Body of pancreas (tissue), 4 donors: ENCODE data around the gene TUBB8. TPM values are rescaled to one million over a fixed set of nuclear protein-coding genes. Genes with fewer than 3 reads are reported as not detected.

Experiments
- ATAC-seq: fragments of 150-250 bp; one replicate; pipeline ENCODE4 v1.9.1; 2016
- DNase-seq, 4 donors: peaks; one replicate each; pipeline ENCODE4 v3.0.0-alpha.2; 2019
- H3K27ac ChIP-seq, 4 donors: fragments of 200-600 bp; sonication (generic); 1 replicate in 3 of 4; 2 replicates in 1 of 4; pipeline versions ENCODE4 v1.5.1 to v1.6.1; 2016 to 2019; ENCODE audit warnings: mild to moderate bottlenecking in 1 of 4, mixed read lengths in 1 of 4, moderate library complexity in 1 of 4
- H3K27me3 ChIP-seq, 2 donors: fragments of 200-600 bp; sonication (generic); one replicate each; pipeline ENCODE4 v1.6.0; 2016; ENCODE audit warnings: mild to moderate bottlenecking in 1 of 2
- H3K36me3 ChIP-seq, 2 donors: fragments of 200-600 bp; sonication (generic); replicated peaks in 1 of 2; 2 replicates each; pipeline ENCODE4 v1.5.1; 2016; ENCODE audit warnings: low read depth in 2 of 2; ENCODE audit not compliant: insufficient read depth in 1 of 2
- H3K4me1 ChIP-seq: fragments of 200-600 bp; sonication (generic); one replicate; pipeline ENCODE4 v1.6.0; 2016
- H3K4me3 ChIP-seq, 2 donors: fragments of 200-600 bp; sonication (generic); 1 replicate in 1 of 2; 2 replicates in 1 of 2; pipeline ENCODE4 v1.5.1; 2016 to 2019
- H3K9me3 ChIP-seq, 3 donors: fragments of 200-600 bp; sonication (generic); 1 replicate in 2 of 3; 2 replicates in 1 of 3; pipeline ENCODE4 v1.5.1; 2016
- CTCF ChIP-seq, 7 experiments: fragments of 450-650 bp in 4 of 7; fragments of 200-600 bp in 3 of 7; sonication (generic) in 3 of 7; IDR thresholded peaks; one replicate each; pipeline ENCODE4 v1.5.1; 2016 to 2019; ENCODE audit warnings: antibody characterized with exemption in 7 of 7
- POLR2A ChIP-seq, 3 donors: fragments of 450-650 bp; IDR thresholded peaks; one replicate each; pipeline ENCODE4 v1.6.1; 2016; ENCODE audit warnings: antibody characterized with exemption in 3 of 3, mild to moderate bottlenecking in 2 of 3
- WGBS, 2 donors: methylation state at CpG; one replicate each; pipeline ENCODE4 v1.1.5; 2017; 5-methylcytosine and 5-hydroxymethylcytosine counted together
- intact Hi-C: fragments of 100-400 bp; cut with DNase I; formaldehyde crosslinking; loops from one replicate; pipeline ENCODE4 v1.15.1; 2023
- total RNA-seq, 2 donors: library from RNA; depleted of rRNA; stranded (reverse); fragments of >200 nt; gene quantifications; one replicate each; pipeline ENCODE4 v1.1.0, GENCODE V29; 2016

TUBB8 gene
- total RNA-seq, 2 donors from 2014 or later = 14.2 TPM; not detected in 1

DNA sequence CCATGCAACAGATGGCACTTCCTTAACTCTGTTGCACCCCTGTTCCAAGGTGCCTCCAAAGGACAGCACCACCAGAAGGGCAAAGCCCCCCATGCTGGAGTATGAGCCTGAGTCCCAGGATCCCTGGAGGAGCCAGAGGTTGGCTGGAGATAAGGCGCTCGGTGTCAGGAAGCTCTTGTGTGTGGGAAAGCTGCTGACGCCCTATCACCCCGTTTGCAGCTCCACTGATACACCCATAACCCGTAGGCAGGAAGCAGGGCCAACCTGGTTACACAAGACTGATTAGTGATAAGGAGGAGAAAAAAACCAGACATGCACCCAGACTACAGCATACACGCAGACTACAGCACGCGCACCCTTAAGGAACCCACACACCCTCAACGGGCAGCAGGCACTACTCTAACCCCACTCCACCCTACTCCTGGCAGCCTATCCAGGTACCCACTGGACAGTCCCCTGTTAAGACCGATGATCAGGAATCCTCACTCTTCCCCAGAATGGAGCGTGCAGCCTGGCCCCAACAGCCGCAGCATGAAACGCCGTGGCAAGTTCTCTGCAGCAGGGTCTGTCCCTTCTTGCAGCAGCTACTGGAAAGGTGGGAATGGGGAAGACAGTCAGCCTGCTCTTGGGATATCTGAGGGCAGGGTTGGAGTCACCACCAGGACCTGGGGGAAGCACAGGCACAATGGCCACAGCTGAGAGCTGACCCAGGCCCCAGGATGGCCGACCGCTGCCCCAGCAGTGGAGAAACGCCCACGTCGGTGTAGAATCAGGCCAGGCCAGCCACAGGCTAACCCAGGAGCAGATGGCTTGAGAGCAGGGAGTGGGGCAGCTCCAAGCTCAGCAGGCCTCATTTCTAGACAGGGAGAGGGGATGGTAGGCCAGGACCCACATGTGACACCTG lies 38.3 kb upstream of the TUBB8 start:
- H3K4me1 ChIP-seq = peaks cover 36% of the 10 kb centered on the region
- peak; percentile 35 to 73 (median 58) for DNase-seq
- no peak overlapping the region for H3K27ac ChIP-seq
- peak; percentile 72 for ATAC-seq
- no peaks in the 10 kb centered on the region for H3K27me3 ChIP-seq
- intact Hi-C loops = no loop called here
- TF ChIP-seq POLR2A (IDR thresholded peaks at IDR 0.05) (no peak), CTCF (IDR thresholded peaks at IDR 0.05) (no peak)
- H3K9me3 ChIP-seq = no peaks in the 10 kb centered on the region
- no peak overlapping the region for H3K4me3 ChIP-seq
- no peaks in the 10 kb centered on the region for H3K36me3 ChIP-seq
- 34 to 43% methylated on average over 11 to 16 of the region's 19 CpGs for WGBS, 2 donors

- WGBS, 2 donors = 87 to 95% methylated on average over 3 to 10 of the region's 10 CpGs
- intact Hi-C loops = no loop called here
- Histone ChIP-seq H3K9me3 (no peaks in the 10 kb centered on the region), H3K4me3 (no peak overlapping the region), H3K4me1 (peaks cover 22% of the 10 kb centered on the region), H3K27ac (no peak overlapping the region), H3K36me3 (no peaks in the 10 kb centered on the region), H3K27me3 (no peaks in the 10 kb centered on the region)
- no peak for ATAC-seq
- no peak for DNase-seq
- TF ChIP-seq POLR2A (IDR thresholded peaks at IDR 0.05) (no peak), CTCF (IDR thresholded peaks at IDR 0.05) (no peak)
These were observed 36.9 kb upstream of the TUBB8 start for GRCh38 chr10:86031-86430.

- 89 to 91% methylated on average over 4 to 8 of the region's 8 CpGs for WGBS, 2 donors
- intact Hi-C loops = no loop called here
- DNase-seq (no peak), ATAC-seq (no peak)
- TF ChIP-seq POLR2A (IDR thresholded peaks at IDR 0.05) (no peak), CTCF (IDR thresholded peaks at IDR 0.05) (no peak)
- H3K4me1 ChIP-seq = peaks cover 21% of the 10 kb centered on the region
- H3K36me3 ChIP-seq = no peaks in the 10 kb centered on the region
- no peaks in the 10 kb centered on the region for H3K27me3 ChIP-seq
- H3K9me3 ChIP-seq = no peaks in the 10 kb centered on the region
- H3K27ac ChIP-seq = no peak overlapping the region
- H3K4me3 ChIP-seq = no peak overlapping the region
These were observed 35.9 kb upstream of the TUBB8 start for GRCh38 chr10:85044-85443.

DNA sequence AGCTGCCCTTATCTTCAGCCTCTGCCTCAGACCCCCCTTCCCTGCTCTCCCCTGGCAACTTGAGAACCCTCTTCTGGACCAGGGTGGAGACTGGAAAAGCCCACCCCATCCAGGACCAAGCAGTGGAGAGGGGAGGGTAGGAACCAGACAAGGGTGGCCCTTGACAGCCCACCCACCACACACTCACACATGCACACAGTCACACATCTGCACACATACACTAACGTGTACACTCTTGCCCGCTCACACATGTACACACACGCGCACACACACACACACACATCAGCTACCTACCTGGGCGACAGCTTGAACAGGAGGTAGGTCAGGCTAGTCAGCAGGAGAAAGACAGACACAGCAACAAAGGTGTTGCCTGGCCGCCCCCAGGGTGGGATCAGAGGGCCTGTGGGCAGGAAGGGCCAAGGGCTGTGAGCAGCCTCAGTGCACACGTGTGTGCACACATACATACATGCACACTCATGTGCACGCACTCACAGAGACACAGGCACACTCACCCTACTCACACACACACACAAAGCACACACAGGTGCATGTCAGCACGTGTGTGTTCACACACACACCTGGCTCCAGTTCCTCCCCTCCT lies 34.9 kb upstream of the TUBB8 start:
- ATAC-seq (no peak), DNase-seq (no peak)
- no peak overlapping the region for H3K27ac ChIP-seq
- no peak overlapping the region for H3K4me3 ChIP-seq
- 79 to 84% methylated on average over 8 to 9 of the region's 9 CpGs for WGBS, 2 donors
- intact Hi-C loops = no loop called here
- no peaks in the 10 kb centered on the region for H3K9me3 ChIP-seq
- H3K27me3 ChIP-seq = no peaks in the 10 kb centered on the region
- TF ChIP-seq CTCF (IDR thresholded peaks at IDR 0.05) = no peak
- TF ChIP-seq POLR2A (IDR thresholded peaks at IDR 0.05) = no peak
- peaks cover 26% of the 10 kb centered on the region for H3K4me1 ChIP-seq
- H3K36me3 ChIP-seq = no peaks in the 10 kb centered on the region
